Activated T-helper 9 cell treated with anti-CD3 and anti-CD28 coated beads, Interleukin-2, amount 50 U/mL, for 16 hours (primary cell): Measurements from ENCODE around the gene AGMO.

Source experiments
- DNase-seq: peaks from one replicate; pipeline ENCODE4 v3.0.0-alpha.2; 2020; ENCODE audit warnings: low read depth

Gene AGMO

GRCh38 chr7:15498465-15498864 lies 63.4 kb downstream of the AGMO start:
- DNase-seq = no peak

GRCh38 chr7:15495170-15495569 lies 66.6 kb downstream of the AGMO start:
- DNase-seq = no peak

DNA sequence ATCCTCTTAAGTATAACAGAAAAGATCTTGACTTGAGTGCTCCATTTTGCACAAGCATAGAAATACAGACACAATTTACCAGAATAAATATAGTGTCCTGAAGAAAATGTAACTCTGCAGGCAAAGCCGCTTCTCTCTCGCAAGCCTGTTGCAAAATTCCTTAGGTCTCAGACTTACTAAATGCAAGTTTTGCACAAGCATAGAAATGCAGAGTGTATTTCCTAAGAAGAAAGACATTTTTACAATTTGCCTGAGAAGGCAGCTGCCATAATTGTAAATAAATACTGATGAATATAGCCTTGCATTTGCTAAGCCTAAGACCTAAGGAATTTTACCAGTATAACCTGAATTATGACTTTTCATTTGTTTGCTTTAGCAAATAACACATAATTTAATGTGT lies 67.1 kb downstream of the AGMO start:
- no peak for DNase-seq

DNA sequence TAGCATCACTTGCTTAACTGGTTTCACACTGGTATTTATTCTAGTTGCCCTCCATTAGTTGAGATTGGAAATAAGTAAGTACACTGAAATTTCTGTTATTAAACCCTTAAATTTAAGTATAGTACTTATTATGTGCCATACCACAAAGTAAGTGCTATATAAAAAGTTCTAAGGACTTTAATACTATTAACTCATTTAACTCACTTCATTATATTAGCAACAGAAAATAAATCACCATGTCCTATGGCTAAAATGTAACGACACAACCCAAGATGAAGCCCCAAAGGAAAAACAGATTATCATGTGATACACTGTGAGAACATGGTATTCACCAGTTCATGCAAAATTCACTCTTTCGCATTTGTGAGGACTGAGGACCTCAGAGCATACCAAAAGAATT lies 70.5 kb downstream of the AGMO start:
- DNase-seq = no peak

DNA sequence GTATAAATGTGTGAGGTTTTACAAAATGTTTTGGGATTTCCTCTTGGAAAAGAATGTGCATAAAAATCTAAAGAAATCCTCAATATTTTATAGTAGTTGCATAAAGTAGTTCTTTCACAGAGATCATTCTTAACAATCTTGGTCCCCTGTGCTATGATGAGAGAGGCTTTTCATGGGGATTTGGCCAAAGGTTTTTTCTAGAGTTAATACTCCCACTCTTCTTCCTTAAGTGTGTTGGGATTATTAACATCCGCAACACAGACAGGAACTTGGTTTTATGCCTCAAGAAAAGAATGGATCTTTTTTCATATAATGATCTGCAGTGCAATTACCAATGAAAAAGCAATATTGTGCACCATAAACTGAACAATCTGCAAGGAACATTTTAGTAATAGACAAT lies 71.5 kb downstream of the AGMO start:
- no peak for DNase-seq

DNA sequence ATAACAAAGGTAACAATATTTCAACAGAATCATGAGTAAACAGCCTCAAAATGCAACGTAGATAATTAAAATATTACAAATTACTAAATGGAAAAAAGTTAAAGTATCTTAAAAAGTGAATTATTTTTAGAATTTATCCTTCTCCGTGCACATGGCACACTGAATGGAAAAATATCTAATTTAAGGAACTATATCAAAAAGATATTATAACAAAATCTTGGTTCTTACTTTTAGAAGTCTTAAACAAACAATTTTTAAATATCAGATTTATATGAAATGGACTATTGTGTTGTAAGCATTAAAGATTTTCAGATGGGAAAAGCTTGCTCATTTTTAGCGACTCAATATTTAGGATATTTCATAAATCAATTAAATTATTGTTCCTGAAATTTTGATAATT lies 72.0 kb downstream of the AGMO start:
- DNase-seq = no peak

DNA sequence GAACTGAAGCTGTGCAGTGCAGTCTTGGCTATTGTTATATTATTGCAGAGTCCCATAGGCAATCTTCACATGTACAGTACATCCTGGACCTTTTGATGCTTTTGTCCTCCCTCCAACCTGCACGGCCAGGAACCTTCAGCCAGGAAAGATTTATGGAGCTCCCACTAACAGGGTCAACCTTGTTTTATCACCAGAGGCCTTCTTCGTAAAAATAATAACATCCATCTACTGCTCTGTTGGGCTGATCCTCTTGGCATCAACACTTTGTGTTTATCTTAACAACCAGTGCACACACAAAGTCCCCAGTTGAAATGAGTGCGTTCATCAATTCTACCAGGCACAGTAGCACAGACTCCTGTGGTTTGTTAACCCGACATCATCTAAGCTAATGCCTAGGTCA lies 72.4 kb downstream of the AGMO start:
- DNase-seq = no peak

DNA sequence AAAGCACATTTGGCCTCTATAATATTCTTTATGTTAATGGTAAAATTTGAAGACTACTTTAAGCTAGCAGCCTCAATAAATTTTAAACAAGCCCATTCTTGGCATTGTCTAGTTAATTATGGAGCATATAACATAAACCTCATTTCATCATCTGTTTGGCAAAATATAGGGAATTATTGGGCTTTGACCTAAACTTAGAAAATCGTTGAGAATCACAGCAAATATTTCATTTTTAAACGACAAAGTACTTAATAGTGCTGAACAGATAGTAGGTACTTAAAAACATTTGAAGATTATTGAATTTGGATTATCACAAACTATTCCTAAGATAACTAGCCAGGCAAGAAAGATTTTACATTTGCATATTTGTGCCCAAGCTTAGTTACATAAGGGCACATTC lies 73.4 kb downstream of the AGMO start:
- no peak for DNase-seq

DNA sequence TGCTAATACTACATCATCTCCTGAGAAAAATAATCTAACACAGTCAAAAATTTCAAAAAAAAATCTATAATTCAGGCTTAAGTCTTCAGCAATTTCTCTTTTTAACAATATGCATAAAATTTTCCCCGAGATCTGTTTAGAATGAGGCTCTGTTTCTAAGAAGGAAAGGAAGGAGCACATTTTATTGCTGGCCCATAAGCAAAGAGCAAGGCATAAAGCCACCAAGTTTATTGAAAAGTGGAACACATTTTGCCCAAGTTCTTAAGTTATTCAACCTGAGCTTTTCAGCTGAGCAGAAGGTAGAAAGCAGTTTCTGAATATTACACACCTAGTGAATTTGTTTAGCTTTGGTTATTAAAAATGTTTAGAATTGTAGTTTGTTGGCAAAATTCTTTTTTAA lies 73.9 kb downstream of the AGMO start:
- DNase-seq = no peak

DNA sequence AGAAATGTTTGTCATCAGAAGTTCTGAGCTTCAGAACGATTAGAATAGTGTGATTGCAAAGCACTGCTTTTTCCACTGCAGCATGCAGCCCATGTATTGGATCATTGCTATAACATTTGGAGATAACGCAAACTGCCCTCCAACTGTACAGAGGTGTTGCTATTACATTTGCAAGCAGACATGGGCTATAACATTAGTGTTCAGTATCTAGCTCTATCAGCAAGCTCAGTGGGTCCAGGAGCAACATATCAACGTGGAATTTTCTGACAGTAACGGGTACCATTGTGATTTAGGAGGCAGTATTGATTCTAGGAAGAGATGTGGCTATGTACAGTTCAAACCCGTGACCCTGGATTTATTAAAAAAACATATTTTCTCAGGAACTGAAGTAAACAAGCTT lies 75.8 kb downstream of the AGMO start:
- no peak for DNase-seq

- DNase-seq = no peak
Measured at GRCh38 chr7:15485431-15485830, 76.4 kb downstream of the AGMO start.

DNA sequence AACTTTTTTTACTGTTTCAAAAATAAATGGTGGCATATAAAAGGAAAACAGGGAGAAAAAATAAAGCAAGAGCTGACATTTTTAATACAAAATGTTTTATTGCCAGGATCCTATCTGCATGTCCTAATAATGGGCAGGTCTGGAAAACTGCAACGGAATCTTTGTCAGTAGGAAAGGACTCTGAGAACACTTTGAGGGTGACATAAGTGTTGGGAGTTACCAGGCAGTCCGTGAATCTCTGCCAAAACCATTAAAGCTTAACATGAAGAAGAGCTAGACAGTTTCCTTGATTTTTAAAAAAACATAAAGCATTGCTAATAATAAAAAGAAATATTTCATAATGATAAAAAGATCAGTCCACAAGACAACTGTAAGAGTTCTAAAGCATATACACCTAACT lies 80.7 kb downstream of the AGMO start:
- no peak for DNase-seq

DNA sequence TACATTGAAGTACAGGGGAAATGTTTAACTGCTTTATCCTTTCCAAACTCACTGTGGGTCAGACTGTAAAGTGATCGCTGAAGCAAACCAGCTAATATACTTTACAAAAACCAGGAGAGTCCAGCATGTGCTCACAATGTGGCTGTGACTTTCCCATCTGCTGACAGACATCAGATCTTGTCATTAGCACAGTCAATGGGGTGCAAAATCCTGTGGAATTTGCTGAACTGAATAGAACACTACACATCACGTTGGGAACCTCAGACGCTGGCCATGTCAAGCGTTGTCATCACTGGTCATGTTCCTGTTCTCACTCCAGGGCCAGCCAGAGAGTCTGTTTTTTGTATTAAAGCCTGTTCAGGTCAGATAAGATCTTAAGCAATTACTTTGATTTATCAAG lies 83.4 kb downstream of the AGMO start:
- DNase-seq = no peak

GRCh38 chr7:15476531-15476918 lies 85.3 kb downstream of the AGMO start:
- DNase-seq = no peak

GRCh38 chr7:15475808-15476530 lies 85.8 kb downstream of the AGMO start:
- DNase-seq = no peak

DNA sequence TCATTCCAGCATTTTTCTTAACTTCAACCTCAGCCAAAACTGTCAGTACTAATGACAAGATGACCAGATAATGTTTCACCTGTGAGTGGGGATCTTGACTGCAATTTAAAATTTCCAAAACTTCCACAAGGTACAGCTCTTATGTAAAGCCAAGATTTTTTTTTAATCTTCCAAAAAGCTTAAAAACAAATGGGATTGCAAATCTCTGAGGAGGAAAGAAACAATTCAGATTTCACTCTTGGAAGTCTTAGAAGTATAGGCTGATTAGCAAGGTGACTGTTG lies 90.2 kb downstream of the AGMO start:
- no peak for DNase-seq

DNA sequence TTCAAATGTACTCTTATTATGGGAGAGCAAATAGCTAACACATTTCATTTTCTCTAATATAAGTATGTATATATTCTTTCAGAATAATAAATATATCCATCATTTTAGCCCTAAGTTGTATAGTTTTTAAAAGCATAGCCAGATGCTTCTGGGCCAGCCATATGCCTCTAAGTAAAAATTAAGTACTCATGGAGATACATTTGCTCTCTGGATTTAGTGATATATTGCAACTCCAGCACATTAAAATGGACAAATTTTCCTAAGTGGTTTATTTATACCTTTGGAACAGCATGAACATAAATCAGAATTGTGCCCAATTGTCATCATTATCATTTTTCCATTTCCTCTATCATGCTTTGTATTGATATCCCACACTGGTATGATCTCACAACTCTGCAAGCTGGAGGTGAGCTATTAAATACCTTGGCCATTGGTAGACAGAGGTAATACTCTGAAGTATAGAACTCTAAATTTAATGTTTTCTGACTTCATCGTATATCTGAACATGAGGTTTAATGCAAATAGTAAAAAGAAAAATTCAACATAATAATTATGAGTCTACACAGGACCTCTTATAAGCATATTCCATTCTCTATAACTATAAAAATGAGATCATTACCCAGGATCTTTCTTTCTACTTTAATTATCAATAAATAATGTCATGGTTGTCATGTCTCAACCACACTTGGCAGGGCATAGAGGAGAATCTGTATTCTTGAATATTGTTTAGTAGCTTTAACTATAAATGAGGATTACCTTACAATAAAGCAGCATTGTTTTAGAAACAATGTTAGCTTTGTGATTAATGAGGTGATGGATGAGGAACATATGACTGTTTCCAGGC lies 90.8 kb downstream of the AGMO start:
- DNase-seq = no peak

DNA sequence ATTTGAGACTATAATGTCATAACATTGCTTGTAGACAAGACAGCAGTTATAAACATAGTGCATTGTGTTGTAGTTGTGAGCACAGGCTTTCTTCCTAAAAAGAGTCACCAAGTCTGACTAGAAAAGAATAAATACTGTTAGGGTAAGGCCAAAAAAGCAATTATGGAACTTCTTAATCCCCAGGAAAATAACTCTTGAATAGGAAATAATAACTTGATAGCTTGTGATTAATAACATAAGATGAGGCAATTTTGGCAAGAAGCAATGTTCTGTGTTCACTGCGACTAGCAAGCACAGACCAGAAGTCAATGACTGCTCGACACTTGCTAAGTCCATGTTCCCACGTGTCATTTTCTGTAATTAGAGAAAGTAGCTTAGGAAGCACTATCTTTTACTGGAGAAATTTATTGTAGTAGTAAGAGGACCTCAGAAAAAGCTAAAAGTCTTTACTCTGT lies 97.1 kb downstream of the AGMO start:
- no peak for DNase-seq

GRCh38 chr7:15463801-15464666 lies 97.8 kb downstream of the AGMO start:
- no peak for DNase-seq

DNA sequence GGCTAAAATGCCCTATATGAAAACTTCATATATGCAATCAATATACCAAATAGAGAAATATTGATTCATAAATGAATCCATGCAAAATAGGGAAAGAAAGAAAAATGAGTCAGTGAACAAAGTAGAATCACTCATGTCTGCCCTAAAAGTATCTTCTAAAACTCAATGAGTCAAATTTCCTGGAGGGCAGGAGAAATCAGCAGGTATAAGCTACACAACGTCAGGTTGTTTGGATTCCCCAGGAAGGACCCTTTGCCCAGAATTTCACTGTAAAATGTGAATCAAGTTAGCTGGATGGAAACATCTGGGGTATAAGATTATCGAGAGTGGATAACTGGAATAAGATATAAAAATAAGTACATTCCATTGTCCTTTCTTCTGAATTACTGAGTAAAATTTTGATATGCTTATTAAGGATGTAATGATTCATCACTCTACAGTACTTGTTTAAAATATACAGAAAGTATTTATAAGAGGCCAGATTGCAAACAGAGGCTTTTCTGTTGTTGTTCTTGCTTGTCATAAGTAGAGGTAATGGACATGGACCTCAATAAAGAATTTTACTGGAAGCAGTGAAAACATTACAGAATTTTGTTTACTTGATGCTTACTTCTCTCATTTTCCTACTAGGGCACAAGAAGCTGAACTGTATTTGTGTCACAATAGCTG lies 99.0 kb downstream of the AGMO start:
- no peak for DNase-seq

DNA sequence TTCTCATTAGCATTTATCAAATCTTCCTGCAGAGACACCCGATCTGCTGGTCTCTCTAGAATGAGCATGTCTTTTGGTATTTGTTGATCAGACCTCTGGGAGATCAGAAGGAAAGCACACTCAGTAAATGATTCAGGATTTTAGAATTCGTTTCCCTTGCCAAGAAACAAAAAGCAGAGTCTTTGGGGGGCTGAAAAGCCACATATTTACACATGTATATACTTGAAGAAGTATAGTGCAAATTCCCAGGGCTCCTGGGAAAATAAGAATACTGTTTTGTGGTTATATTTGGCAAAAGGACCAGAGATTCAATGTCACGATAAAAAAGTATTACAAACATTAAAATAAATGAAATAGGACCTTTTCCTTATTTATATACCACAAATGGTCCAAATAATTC lies 100.2 kb downstream of the AGMO start:
- DNase-seq = no peak

GRCh38 chr7:15459018-15459615 lies 102.7 kb downstream of the AGMO start:
- no peak for DNase-seq
